AG08395 (cell line): ENCODE data around the gene MRPS23.

Source experiments
- DNase-seq: peaks from one replicate; pipeline ENCODE4 v3.0.0; 2012; ENCODE audit warnings: mixed read lengths, low spot score

The MRPS23 gene

GRCh38 chr17:57879437-57880085 is 29.7 kb upstream of the MRPS23 start:
- no peak for DNase-seq

GRCh38 chr17:57877803-57878377 is 28.0 kb upstream of the MRPS23 start:
- no peak for DNase-seq

DNA sequence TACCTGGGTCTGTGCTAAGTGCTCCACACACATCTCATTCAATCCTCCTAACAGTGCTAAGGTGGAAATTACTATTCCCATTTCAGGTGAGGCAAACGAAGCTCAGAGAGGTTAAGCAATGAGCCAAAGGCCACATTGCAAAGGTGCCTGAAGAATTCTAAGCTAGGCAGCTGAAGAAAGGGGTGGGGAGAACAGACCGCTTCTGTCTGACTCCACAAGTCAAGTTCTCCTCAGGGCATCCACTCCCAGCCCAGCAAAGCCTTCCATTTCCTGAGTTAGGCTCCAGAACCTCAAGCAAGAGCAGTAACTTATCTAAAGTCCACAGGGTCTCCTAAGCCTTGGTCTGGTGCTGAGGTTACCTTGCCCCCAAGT is 27.0 kb upstream of the MRPS23 start:
- DNase-seq = no peak

DNA sequence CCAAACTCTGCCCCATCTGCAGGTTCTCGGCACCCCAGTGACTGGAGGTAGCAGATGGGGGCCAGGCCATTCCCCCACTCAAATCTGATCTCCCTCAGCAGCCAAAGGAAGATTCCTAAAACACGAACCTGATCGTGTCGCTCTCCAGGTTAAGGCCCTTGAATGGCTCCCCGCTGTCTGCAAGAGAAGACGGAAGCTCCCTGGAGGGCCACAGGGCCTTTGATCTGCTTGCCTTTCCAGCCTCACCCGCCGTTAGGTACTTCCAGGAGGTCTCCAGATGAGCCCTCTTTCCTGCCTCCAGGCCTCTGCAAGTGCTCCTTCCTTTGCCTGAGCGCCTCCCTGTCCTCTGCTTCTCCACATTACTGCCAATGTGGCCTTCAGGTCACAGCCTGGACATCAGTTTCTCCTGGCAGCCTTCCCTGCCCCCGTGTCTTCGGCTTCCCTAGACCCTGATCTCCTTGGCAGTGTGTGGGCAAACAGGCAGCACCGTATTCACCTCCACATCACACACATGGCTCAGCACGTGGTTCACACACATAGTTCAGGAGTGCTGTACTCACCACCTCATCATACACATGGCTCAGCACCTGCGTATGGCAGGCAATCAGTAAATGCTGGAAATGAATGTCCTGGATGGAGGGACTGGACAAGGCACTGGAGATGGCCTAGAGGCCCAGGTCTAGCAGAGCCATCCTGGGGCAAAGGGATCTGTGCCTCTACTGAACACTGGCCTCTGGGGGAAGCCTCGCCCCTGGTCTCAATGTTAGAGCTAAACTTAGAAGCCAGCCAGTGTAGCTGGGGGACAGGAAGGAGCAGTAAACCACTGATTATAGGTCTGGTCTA is 26.4 kb upstream of the MRPS23 start:
- no peak for DNase-seq

DNA sequence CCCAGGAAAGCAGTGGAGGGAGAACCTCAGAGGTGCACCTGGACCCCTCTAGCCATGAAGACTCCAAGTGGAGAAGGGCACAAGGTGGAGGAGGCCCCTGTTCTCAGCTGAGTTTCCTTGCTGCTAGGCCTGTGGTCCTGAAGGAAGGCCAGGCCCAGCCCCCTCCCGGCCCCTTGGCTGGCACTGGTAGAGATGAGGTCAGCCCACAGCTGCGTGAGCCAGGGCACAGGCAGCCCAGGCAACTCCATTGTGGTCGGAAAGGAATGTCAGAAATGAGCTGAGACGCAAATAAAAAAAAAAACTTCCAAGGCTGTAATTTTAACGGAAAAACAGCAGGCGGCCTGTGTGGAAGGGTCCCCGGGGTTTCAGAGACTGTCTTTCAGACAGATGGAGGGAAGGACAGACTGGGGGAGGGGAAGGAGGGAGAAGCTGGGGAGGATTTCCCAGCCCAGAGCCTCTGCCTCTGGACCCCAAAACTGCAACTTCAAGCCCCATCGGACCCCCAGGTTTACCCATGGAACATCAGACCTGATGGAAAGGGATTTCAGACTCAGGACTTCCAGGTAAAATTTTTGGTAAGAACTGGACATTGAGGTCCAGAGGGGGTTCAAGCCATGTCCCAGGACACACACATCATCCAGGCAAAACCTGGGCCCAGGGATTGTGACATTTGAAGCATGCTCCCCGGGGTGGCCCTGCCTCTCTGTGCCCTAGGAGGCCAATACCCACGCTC is 25.6 kb upstream of the MRPS23 start:
- peak; percentile 95 for DNase-seq

GRCh38 chr17:57874434-57875289 is 24.8 kb upstream of the MRPS23 start:
- DNase-seq = peak; percentile 89

- no peak for DNase-seq
Observed at GRCh38 chr17:57874058-57874419, 24.2 kb upstream of the MRPS23 start.

DNA sequence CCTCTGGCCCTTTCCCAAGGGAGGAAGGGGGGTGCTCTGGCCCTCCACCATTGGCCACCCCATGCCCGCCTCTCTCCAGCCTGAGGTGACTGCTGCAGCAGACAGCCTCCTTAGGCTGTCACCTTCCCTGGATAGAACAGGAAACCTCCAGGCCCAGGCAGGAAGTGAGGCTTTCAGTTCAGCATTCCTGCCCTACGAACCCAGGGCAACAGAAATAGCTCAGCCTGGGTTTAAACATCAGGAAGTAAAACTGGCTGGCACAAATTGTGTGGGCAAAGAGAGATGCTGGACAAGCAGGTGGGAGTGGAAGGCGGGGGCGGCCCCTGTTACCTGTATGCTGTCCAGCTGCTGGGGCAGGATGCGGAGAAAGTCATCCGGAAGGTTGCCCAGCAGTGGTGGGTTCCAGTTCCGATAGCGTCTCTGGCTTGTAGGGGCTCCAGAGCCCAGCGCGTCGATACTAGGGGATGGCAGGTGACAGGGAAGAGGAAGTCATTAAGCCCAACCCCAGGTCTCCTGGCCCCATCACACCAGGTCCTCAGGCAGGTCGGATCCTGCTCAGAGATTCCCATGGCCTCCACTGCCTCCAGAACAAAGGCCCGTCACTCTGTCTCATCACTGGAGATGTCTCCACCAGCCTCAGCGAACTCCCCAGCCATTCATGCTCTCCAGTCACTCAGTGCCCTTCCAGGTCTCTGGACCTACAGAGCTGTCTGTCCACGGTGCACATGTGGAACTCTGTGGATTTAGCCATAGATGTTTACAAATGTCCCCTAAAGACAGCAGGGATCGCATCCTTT is 23.6 kb upstream of the MRPS23 start:
- no peak for DNase-seq

- no peak for DNase-seq
Observed at GRCh38 chr17:57872536-57872935, 22.7 kb upstream of the MRPS23 start.

- DNase-seq = no peak
Observed at GRCh38 chr17:57871863-57872262, 22.0 kb upstream of the MRPS23 start.

- no peak for DNase-seq
Observed at GRCh38 chr17:57871155-57871554, 21.3 kb upstream of the MRPS23 start.

- DNase-seq = no peak
Observed at GRCh38 chr17:57870283-57870635, 20.4 kb upstream of the MRPS23 start.

DNA sequence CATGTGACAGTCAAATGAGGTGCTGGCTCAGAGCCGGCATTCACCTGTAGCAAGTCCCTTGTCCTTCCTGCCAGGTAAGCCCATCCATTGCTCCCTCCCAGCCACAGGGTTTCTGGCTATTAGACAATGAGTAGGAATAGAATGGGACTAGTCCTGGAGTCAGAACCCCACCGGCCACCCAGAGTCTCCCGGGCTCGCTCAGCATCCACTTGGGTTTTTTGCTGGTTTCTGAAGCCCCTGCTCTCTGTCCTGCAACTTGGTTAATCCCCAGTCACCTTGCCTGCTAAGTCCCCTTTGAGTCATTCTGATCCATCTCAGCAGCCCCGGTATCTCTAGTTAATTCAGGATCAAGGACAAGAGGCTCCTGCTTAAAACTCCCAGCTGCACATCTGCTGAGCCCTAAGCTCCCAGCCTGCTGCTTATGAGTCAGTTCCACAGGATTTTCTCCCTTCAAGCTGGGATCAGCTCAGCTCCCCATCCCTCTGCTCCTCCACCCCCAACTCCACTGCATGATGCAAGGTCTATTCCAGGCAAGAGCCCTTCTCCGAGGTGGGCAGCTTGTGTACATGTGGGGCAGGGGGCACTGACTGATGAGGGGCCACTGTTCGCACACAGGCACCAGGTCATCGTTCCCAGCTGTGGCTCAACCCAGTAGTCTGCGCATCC is 19.9 kb upstream of the MRPS23 start:
- DNase-seq = peak; percentile 84

DNA sequence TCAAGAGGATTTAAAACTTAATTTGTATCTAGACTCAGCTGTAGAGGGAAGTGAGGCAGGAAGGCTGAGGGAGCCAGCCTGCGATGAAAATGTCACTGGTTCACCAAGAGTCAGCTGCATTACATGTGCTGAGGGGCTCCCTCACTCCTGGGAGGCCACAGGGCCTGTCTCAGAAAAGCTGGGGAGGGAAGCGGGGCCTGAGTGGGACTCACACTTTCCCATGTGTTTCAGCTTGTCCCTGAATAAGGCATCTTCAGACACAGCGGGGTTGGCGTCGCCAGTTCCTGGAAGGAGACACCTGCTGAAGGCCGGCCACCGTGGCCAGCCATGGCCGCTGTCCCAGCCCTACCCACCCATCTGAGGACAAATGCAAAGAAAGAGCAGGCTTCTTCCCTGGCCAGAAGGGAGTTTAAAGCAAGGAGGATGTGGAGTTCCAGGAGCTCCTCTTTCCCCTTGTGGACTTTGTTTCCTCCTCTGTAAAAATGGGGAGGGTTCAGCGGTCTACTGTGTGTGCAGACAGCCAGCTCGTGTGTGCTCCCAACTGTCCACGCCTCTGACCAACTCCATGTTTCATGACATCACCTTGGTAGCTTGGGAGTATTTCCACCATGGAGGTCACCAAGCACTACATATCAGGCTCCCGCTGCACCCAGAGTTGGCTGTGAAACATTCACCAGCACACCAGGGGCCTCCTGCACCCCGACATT is 19.2 kb upstream of the MRPS23 start:
- DNase-seq = no peak

DNA sequence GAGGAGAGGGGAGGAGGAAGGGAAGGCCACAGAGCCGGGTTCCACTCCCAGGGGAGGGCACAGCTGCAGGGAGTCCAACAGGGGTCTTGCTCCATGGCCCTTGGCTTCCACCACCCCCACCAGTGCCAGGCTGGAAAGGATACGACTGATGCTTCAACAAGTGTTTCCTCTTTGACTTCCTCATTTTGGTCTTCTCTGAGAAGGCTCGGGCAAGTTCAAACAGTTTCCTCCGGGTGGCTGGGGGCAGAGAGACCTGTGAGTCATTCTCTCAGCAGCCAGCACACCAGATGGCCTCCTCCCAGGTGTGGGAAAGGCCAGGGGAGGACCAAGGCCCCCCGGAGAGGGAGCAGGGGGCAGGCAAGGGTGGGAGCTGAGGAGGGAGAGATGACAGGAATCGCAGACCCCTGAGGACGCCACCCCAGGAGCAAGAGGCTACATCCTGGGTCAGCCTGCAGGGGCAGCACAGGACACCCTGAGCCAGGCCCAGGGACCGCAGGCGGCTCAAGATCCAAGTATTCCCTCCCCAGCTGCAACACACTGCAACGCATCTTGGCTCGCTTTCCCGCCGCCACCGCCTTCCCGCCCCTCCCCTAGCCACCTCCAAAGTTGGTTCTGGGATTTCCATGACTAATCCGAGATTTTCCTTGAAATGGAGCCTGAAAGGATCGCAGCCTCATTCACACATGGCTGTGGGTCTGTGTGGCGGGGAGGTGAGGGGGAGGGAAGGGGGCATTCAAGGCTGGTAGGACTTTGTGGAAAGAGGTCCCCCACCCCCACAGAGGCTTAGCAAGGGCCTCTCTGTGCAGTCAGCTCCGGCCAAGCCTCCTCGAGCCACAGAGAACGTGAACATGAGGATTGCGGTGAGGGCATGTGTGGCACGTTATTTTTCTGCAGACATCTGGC is 18.4 kb upstream of the MRPS23 start:
- DNase-seq = peak; percentile 94

GRCh38 chr17:57867126-57867525 is 17.3 kb upstream of the MRPS23 start:
- DNase-seq = no peak

- DNase-seq = no peak
Observed at GRCh38 chr17:57866723-57867122, 16.9 kb upstream of the MRPS23 start.

DNA sequence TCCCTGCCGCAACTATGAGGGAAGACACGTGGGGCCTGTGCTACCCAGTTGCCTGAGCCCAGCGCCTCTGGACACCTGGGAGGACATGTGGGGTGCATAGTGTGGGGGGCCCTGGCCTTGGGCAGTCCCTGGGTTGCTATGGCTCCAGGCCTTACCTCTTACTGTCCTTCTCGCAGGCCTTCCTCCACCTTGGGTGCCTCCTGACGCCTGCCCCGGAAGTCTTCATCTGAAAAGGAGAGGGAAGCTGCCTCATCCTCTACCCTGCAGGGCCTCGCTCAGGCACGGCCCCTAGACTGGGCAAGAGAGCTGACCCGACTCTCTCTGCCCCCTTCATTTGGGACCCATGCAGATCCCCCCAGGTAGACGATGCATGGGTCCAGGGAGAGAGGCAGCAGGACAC is 16.5 kb upstream of the MRPS23 start:
- DNase-seq = no peak

- no peak for DNase-seq
Observed at GRCh38 chr17:57864273-57864672, 14.4 kb upstream of the MRPS23 start.
